Occipital lobe (tissue), 2 donors: ENCODE results near the gene CRACR2A. TPM values are rescaled to one million over a fixed set of nuclear protein-coding genes. Genes with fewer than 3 reads are reported as not detected.

ENCODE experiments used
- DNase-seq: peaks from one replicate; lab custom pipeline; 2025; lab: John Stamatoyannopoulos, UW
- total RNA-seq: library from RNA; depleted of rRNA; stranded (reverse); fragments of >200 nt; gene quantifications from one replicate; pipeline ENCODE4 v1.2.3, GENCODE V29; 2014

Gene CRACR2A
- total RNA-seq, 1 donor from 2014 or later = 1.1 TPM

DNA sequence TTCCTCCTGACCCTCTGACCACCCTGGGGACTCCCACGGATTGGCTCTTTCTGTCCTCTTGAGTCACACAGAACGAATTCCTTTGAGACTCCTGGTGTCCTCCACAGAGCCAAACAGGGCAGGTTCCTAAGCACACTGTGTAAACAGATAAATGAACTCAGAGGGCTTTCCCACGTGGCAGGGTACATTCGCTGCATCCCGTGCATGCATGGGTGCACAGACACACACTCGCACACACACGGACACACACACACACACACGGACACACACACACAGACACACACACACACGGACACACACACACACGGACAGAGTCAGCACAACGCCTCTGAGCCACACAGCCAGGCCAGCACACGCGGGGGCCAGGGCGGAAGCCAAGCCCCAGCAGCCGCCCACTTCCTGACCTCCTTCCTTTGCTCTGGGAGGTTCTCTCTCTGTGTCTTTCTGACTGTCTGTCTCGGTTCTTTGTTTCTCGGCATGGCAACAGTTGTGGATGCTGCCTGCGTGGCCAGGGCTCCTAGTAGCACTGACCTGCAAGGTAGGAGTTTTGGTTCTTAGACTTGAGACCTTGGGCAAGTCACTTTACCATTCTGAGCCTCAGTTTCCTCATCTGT lies 706 bp downstream of the CRACR2A start:
- no peak for DNase-seq

- no peak for DNase-seq
These were observed 1.5 kb downstream of the CRACR2A start for GRCh38 chr12:3751151-3752095.

- DNase-seq = no peak
These were observed 2.3 kb downstream of the CRACR2A start for GRCh38 chr12:3750616-3751015.

DNA sequence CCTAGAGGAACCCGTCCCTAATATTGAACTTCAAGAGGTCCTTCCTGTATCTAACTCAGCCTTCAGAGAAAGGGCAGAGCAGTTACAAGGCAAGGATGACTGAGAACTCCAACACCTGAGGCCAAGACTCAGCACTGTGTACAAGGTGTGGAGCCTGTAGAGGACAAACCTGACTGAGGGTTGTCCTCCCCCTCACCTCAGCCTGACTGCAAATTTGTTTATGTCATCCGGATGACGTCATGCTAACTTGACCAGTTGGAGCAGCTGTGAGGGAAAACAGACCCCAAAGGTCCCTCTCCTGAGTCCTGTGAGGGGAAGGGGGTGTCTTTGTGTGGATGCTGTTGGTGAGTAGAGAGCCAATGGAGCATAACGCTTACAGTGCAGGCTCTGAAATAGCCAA lies 4.3 kb downstream of the CRACR2A start:
- no peak for DNase-seq

DNA sequence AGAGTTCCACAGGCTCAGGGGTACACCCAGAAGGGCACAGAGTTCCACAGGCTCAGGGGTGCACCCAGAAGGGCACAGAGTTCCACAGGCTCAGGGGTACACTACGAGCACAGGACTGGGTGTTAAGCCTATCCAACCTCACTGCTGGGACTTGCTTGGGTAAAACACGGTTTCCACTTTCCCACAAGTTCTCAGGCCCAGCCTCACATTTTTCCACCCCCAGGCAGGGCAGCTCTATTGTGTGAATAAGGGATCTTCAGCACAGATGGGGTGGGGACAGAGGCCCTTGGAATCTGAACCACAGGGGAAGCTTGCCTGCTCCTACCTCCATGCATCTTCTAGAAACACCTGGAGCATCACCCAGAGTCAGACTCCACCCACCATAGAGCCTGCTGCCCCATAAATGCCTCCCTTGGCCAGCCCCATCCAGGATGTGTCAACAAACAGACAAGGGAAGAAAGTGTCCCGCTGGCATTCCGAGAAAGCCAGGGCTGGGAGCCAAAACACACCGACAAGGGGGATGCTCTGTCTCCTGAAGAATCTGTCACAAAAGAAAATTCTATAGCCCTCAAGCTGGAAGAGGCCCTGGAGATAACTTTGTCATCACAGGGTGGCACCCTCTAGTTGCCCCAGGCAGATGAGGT lies 4.8 kb downstream of the CRACR2A start:
- DNase-seq = no peak

DNA sequence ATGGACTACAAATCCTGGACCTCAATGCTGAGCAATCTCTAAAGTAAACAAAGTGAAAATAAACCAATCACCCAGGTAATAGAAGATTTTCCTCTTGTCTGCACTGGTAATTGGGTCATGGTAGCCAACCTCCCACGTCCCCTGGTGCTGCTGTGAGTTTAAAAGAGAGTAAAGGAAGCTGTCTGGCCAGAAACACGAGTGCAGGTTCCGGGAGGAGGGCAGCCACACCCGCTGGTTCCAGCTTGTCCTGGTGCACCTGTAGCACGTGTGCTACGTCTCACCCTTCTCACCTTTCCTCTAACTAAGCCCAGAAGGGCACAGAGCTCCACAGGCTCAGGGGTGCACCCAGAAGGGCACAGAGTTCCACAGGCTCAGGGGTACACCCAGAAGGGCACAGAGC lies 5.4 kb downstream of the CRACR2A start:
- no peak for DNase-seq

DNA sequence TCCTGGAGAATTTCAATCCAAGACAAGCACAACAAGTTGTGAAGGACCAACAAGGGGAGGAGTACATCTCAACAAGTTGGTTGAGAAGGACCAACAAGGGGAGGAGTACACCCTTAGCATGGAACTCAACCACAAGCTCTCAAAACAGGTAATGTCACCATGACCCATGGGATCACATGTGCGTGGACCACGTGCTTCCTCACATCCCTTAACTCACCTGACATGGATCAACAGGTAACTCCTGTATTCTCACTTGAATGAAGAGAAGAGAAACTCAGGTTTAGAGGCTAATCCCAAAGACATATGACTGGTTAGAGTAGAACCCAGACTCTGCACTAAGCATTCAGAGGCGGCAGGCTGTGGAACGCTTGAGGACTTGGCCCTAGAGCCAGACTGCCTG lies 6.2 kb downstream of the CRACR2A start:
- DNase-seq = no peak

DNA sequence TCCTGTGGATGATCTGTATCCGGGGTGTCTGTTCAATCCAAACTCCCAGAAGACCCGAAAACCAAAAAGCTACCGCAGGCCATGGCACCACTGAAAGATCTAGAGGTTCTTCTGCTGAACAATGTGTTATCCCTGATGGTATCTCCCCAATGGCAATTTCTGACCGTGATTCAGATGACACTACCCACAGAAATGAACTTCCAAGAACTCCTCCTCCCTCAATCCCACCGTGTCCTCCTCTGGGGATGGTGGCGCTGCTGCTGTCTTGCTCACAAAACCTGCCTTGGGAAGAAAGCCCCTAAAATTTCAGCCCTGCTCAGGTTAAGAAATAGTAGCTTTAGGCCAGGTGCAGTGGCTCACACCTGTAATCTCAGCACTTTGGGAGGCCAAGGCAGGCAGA lies 7.8 kb downstream of the CRACR2A start:
- DNase-seq = no peak

- DNase-seq = no peak
These were observed 8.5 kb downstream of the CRACR2A start for GRCh38 chr12:3744229-3744901.

- DNase-seq = no peak
These were observed 9.1 kb downstream of the CRACR2A start for GRCh38 chr12:3743803-3744202.

DNA sequence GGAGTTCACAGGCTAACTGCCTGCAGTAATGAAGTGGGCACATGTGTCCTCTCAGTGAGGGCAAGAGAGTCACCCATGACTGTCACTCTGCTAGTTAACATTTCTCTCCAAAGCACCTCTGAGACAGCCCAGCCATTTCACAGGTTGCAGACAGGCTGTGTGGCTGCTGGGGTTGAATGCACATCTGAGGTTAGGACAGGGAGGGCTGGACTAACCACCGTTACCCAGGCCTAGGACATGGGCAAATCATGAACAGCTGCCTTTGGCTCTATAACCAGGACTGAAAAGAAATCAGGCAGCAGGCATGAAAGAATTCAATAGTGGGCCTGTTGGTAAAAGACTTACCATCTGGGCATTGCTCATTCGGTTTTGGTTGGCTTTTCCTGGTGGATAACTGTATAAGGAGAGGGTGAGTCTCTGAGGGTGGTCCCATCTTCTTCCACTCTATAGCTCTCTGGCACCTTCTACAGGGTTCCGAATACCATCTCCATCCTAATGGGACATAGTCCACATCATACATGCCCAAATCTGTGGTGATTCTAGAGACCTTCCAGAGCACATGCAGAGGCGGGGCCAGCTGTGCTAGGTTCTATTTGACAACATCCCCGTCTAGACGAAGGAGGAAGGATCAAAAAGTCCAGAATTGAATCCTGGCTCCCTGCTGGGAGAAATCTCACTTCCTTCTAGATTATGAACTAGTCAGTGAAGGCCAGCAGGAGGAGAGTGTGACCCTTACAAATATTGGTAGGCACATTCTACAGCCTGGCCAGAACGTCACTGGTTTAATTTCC lies 10.8 kb downstream of the CRACR2A start:
- DNase-seq = no peak

- no peak for DNase-seq
These were observed 12.3 kb downstream of the CRACR2A start for GRCh38 chr12:3740480-3741231.

- DNase-seq = no peak
These were observed 17.5 kb downstream of the CRACR2A start for GRCh38 chr12:3735432-3735831.

GRCh38 chr12:3732901-3733300 lies 20.0 kb downstream of the CRACR2A start:
- DNase-seq = no peak

GRCh38 chr12:3730111-3730510 lies 22.8 kb downstream of the CRACR2A start:
- no peak for DNase-seq

DNA sequence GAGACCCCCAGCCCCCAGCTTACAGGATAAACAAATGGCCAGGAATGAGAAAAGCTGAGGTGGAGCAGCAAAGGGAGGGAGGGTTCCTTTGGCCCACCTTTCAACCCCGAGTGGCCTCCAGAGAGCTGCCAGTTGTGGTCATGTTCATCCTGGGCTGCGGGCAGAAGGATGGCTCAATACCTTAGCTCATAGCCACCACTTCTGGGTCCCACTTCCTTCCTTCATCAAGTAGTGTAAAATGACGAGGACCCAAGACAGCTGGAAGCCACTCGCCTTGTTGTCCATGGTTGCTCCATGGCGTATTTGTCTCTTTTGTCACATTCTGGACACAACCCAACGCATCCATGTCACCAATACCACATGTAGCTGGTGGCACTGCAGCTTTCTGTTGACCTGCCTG lies 24.2 kb downstream of the CRACR2A start:
- DNase-seq = no peak

DNA sequence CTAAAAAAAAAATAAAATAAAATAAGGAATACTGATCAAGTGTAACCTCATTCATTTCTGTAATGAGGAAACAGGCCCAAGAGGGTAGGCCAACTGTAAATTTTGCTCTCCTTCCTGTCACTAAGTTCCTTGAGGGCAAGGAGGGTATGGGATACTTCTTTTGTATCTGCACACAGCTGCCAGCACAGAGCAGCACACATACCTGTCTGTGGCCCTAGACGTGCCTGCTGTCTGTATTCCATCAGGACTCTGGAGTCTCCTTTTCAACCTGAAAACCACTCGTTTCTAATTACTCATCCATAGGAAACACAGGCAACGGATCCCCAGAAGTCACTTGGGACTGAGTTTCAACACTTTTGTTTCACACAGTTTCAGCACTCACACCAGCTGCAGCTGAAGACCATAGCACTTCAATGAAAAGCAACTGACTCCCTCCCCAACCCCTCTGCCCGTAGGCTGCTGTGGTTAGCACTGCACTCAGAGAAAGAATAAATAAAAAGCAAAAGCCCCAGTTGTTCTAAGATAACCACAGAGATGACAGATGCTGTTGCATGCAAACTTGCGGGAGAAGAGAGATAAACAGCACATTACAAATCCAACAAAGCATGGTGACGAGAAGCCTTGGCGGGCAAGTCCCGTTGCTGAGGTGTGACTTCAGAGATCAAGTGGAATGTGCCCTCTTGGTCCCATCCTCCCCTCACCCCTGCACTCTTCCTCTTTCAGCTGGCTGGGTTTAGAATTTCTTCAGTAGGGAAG lies 24.9 kb downstream of the CRACR2A start:
- no peak for DNase-seq

DNA sequence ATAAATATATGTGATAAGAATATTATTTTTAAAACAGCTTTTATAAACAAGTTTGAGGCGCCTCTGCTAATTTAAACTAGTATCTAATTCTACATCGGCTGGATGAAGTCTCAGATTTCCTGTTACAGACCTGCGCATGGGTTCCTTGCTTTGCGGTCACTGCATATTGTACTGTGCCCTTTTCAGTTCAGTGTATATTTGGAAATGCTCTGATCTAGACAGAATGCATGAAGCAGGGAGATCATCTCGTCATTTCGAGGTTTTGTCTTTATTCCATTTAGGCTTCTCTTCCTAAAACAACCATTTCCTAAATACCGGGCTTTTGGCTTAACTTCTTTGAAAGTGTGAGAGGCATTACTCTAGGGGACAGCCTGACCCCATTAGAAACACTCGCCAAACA lies 25.6 kb downstream of the CRACR2A start:
- DNase-seq = no peak

DNA sequence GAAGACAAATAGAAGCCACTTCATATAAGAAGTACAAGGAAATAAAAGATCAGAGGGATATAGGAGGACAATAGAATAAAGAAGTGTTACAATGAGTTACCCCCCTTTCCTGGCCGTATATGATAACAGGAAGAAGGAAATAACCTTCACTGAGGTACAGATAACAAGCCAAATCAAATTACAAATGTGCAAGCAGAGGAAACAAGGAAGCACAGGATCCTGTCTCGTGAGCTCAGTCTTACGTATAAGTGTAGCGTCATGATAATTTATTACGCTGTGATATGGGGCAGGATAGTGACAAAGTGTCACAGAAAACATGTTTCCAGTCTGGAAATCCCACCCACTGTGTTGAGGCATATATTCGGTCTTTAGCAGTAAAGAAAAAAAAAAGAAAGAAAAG lies 26.5 kb downstream of the CRACR2A start:
- no peak for DNase-seq
